Activated naive CD4-positive, alpha-beta T cell treated with anti-CD3 and anti-CD28 coated beads, Interleukin-2, amount 50 U/mL, for 16 hours (primary cell): Measurements from ENCODE around the gene ARL4D.
"Not testable (repeated sequence)": the region's sequence is repeated elsewhere in the genome, so short reads cannot be mapped to it uniquely, and the experiment has no call there.

Experiments used
- DNase-seq: peaks from one replicate; pipeline ENCODE4 v3.0.0-alpha.2; 2020

ARL4D gene

DNA sequence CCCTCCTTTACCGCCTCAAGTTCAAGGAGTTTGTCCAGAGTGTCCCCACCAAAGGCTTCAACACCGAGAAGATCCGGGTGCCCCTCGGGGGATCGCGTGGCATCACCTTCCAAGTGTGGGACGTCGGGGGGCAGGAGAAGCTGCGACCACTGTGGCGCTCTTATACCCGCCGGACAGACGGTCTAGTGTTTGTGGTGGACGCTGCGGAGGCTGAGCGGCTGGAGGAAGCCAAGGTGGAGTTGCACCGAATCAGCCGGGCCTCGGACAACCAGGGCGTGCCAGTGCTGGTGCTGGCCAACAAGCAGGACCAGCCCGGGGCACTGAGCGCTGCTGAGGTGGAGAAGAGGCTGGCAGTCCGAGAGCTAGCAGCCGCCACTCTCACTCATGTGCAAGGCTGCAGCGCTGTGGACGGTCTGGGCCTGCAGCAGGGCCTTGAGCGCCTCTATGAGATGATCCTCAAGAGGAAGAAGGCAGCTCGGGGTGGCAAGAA is 1.1 kb downstream of the ARL4D start:
- no peak for DNase-seq

DNA sequence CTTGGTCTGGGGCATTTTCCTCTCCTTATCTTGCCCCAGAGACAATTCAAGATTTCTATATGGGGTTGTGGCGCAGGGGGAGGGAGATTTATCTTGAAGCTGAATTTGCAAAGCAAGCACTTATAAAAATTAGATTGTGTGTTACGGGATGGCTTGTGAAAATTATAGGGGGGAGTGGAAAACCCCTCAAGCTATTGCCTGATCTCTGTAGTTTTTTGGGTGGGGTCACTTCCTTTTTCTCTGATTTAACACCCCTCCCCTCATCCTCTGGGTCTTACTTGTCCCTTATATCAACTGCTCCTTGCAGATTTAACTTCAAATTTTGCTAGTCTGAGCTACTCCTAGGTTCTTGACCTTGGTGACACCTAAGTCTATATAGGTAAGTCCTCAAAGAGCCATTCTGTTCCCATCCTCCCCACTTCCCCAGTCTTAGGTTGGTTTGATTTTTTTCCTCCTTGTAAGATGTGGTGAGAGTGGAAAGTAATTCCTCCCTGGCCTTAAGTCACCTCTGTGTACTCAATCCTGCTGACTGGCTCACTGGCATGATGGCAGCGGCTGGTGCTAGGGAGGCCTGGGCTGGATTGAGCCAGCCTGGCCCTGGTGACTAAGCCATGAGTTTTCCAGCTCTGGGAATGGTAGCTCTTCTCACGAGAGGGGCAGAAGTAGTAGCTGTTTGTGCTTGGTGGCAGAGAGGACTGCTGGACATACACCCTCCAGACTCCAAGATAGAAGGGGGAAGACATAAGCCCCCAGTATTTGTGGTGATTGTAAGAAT is 2.3 kb downstream of the ARL4D start:
- no peak for DNase-seq

DNA sequence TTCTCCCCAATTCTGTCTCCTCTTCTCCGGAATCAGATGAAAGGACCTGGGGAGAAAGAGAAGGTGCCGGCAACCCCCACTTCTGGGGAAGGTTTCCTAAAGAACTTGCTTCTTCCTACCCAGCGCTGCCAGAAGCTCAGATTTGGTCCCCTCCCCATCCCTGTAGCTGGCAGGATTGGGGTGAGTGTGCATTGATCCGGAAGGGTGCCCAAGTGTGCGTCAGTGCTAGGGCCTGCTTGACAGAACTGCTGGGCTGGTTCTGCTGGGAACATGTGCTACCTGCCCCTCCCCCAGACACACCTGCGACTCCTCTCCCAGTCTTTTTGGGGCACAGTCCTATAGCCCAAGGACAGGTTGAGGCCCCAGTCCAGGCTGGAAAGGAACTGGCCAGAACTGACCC is 3.3 kb downstream of the ARL4D start:
- no peak for DNase-seq

DNA sequence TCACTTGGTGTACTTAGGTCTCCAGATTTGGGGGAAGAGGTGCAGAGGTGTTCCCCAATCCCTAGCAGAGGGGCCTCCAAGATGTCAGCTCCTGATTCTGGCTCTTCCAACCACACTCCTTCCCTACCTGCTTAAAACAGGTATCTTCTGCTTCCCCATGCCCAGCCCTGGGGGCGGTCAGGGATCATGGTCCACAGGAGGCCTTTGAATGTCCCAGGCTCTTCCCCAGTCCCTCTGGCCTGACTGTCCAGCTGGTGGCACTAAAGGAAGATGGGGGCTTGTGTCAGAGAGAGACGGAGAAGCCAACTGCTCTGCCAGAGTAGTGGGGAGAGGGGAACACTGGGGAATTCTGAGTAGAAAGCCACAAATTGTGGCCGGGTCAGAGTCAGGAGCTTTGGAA is 3.8 kb downstream of the ARL4D start:
- no peak for DNase-seq

DNA sequence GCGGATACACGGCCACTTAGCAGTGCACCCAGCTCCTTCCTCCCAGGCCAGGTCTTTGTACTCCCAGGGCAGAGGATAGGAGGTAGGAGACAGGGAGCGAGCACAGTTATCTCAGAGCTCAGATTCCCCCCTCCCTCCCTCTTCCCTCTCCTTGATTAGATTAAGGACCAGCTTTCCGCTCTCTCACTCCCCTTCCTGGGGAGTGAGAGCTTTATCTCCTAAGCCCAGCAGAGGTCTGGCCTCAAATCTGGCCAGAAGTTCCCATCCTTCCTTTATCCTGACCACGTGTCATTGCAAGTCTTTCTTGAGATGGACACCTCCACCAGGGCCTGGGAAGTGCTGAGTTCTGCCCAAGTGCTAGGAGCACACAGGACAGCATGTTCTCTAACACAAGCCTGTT is 5.1 kb downstream of the ARL4D start:
- DNase-seq, result no peak

DNA sequence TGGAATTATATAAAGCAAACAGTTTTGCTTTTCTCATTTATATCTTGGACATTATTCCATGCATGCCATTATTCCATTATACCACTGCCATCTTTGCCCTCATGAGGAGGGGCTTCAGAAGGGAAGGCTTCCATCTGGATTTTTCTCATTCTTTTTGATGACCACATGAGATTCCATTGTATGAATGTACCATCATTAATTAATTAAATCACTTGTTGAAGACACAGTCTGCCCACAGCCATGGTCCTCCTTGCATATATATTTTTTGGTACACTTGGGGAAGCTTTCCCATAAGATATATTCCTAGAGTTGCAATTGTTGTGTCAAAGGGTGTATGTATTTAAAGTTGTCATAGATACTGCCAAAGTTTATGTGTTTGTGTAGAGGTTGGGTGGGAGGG is 7.1 kb downstream of the ARL4D start:
- DNase-seq, result no peak

DNA sequence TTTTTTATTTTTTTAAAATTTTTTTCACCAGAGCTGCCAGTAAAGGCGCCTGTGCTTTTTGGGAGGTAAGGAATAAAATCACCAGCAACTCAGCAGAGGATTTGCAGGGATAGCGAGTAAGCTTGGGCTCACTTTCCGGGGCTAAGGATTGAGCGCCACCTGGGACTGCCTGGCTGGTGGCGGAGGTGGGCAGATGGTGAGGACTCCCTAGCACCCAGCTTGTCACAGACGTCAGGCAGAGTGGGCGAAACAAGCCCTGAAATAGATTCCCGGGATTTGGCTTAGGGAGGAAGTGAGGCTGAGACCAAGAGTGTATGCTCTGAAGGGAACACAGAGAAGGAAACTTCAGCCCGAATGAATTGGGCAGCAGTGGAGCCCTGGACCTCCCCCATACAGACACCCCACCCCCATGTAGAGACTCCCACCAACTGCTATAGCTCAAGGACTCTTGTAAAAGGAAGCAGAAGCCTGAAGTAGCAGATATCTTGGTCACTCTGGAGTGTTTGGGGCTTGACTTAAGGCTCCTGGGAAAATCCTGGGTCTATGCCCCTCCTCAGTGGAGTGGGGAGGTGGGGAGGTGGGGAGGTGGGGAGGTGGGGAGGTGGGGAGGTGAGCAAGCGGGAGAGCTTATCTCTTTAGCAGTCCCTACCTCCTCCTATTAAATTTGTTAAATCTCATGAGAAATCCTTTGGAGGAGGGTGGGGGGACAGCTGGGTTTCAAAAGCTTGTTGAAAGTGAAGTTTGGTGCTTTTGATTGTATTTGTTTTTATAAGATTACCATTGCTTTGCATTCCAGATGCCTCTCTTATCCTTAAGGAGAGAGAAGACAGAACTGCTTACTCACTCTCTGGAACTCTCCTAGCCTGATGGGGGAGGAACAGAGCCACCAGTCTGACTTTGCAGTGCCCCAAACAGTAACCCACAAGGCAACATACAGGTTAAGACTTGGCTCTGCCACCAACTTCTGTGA is 8.2 kb downstream of the ARL4D start:
- no peak for DNase-seq

DNA sequence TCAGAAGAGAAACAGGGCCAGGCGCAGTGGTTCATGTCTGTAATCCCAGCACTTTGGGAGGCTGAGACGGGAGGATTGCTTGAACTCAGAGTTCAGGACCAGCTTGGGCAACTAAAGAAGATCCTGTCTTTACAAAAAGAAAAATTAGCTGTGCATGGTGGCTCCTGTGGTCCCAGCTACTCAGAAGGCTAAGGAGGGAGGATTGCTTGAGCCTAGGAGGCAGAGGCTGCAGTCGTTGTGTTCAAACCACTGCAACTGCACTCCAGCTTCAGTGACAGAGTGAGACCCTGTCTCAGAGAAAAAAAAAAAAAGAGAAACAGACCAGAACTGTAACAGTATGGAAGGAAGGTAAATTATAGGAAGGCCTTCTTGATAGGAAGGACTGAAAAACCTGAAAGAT is 10.3 kb downstream of the ARL4D start:
- DNase-seq, result no peak

DNA sequence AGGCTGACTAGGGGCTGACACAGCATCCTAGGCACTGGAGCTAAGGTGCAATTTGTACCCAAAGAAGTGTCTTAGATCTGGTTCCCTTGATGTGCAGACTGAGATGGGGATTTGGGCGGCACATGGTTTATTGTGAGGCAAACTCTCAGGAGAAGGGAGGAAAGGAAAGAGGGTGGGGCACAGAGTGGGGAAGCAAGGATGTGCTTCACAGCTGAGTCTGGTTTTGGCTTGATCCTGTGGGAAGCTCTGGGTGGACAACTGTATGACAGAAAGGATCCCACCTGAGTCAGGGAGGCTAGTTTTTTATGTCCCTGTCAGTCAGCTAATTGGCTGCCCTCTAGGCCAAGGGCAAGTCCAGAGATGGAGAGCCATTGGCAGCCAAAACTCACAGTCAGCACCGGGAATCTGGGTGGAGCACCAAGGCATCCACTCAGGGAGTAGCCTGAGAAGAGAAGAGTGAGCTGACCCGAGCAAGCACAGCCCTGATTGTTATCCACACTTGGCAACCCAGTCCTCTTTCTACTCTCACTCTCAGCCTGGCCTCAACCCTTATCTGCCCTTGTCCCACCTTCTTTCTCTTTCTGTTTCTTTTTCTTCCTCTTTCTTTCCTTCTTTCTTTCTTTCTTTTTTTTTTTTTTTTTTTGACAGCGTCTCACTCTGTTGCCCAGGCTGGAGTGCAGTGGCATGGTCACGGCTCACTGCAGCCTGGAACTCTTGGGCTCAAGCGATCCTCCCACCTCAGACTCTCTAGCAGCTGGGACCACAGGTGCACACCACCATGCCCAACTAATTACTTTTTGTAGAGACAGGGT is 12.0 kb downstream of the ARL4D start:
- no peak for DNase-seq

DNA sequence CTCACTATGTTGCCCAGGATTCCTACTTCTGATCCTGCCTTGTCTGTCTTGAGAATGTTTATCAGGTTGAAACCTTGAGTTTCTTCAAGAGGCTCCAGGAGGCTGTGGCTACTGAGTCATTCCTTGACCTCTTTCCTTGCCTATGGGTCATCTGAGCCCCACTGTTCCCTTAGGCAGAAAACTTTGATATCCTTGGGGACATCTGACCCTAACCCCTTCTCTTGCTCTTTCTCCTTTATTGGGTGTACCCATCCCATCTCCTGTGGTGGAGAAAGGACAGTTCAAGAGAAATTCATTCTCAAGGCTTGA is 12.5 kb downstream of the ARL4D start:
- no peak for DNase-seq

DNA sequence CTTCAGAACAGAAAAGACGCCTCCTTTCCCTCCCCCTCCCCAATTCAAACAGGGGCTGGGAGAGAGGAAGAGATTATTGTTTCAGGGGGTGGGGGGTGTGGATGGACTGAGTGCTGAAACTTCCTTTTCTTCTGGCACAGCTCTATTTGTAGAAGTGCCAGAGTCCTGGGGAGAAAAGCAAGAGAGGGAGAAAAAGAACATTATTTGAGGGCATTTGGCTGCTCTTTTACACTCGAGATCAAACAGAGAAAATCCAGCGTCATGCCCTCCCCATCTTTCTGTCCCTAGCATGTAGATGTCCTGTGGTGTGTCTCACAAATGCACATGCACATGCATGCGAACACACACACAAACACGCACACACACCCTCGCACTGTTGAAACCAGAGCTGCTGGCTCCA is 13.0 kb downstream of the ARL4D start:
- DNase-seq, result no peak

DNA sequence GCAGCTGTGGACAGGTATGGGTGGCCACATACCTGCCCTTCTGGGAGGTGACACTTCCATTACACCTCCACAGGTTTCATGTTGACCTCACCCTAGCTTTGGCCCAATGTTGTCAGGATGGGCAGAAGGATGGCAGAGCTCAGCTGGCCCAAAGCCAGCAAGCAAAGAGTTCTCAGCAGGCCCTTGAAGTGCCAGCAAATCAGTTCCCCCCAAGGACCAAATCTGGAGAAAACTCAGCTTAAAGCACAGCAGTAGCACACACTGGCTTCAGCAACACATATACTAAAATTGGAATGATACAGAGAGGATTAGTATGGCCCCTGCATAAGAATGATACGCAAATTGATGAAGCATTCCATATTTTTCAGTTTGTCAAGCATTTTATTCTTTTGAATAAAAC is 13.4 kb downstream of the ARL4D start:
- DNase-seq, result no peak

DNA sequence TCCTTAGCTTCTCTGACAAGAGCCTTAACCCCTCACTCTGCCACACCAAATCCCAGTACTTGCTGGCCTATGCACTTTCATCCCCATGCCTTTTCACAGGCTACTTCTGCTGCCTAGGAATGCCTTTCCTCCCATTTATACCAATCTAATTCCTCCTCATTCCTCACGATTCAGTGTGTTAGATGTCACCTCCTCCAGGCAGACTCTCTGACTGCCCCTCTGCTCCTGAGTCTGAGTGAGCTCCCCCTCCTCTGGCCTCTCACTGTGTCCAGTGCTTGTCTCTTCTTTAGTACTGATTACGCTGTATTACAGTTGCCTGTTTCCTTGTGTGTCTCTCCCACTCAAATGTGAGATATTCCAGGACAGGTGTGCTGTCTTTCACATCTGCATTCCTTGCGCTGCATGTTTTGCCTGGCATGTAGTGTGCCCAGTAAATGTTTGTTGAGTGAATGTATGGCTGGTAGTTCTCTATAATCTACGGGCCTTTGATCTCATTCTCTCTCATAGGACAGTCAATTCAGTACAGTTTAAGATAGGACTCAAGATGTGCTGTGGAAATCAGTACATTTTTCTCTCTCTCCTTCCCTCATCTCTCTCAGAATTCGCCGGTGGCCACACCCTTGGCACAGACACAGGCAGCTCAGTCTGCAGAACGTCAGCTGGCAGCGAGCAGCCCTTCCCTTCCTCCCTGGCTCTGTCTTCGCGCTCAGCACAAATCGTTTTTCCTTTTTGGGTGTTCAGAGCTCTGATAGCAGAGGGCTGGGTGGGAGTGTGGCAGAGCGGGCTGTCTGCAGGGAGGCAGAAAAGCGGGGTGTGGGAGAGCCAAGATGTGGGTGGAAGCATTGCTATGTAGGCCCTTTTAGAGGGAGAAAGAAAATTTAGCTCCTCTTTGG is 18.5 kb downstream of the ARL4D start:
- no peak for DNase-seq

DNA sequence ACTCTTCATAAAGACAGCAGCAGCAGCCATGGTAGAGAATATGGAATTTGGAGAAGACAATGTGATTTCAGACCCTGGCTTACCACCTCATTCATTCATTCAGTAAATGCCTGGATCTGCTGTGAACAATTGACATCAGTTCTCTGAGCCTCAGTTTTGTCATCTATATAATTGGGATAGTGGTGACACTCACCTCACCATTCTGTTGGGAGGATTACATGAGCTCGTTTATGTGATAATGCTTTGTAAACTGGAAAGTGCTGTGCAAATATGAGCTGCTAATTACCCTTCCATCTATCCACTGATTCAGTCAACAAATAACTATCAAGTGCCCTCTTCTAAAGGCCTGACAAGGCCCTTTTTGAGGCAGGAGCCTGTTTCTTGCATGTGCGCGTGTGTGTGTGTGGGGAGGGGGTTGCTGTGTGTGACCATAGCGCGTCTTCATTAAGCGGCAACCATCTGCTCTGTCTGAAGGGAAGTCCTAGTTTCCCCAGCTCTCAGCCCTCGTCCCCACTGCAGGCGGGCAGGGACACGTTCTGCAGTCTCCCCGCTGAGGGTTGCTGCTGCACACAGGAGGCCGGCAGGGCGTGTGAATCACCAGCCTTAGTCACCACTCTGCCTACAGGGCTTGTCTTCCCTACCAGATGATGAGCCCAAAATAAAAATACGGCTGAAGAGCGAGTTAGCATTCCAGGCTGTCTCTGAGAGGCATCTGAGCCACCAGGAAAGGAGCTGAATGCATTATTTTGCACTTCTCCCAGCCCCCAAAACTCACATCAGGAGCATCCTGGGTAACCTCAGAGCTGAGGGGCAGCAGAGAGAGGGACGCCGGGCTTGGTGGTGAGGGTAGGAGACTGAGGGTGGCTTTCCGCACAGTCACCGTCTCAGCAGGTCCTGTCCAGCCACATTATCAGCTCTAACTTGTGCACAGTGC is 19.9 kb downstream of the ARL4D start:
- no peak for DNase-seq

DNA sequence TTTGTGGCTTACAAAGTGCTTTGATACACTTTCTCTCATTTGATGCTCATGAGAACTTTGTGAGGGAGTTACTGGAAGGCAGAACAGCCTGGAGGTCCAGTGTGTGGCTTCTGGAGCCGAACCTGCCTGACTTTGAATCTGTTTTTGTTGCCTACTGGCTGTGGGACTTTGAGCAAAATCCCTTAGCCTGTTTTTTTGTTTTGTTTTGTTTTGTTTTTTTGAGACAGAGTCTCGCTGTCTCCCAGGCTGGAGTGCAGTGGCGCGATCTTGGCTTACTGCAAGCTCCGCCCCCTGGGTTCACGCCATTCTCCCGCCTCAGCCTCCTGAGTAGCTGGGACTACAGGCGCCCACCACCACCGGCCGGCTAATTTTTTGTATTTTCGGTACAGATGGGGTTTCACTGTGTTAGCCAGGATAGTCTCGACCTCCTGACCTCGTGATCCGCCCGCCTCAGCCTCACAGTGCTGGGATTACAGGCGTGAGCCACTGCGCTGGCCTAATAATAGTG is 20.6 kb downstream of the ARL4D start:
- DNase-seq, result not testable (repeated sequence)

DNA sequence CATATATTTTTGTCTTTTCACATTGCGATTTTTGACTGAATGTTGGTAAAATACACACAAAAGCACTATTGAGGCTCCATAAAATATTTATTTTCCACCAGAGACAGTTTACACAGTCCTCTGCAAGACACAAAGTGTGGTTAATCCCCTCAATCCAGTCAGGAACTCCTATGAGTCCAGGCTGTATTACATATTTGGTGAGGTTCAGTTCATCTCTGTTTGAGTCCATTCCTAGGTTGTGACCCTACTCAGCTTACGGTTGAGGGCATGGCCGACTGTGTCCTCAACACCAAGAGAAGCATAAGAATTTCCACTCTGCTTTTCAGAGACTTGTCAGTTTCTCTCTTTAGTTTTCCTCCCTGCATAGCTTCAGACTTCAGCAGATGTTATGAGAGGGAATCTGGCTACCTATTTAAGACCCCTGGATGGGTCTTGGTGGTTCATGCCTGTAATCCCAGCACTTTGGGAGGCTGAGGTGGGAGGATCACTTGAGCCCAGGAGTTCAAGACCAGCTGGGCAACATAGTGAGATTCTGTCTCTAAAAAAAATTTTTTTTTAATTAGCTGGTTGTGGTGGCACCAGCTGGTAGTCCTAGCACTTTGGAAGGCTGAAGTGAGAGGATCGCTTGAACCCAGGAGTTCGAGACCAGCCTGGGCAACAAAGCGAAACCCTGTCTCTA is 25.1 kb downstream of the ARL4D start:
- DNase-seq, result no peak

DNA sequence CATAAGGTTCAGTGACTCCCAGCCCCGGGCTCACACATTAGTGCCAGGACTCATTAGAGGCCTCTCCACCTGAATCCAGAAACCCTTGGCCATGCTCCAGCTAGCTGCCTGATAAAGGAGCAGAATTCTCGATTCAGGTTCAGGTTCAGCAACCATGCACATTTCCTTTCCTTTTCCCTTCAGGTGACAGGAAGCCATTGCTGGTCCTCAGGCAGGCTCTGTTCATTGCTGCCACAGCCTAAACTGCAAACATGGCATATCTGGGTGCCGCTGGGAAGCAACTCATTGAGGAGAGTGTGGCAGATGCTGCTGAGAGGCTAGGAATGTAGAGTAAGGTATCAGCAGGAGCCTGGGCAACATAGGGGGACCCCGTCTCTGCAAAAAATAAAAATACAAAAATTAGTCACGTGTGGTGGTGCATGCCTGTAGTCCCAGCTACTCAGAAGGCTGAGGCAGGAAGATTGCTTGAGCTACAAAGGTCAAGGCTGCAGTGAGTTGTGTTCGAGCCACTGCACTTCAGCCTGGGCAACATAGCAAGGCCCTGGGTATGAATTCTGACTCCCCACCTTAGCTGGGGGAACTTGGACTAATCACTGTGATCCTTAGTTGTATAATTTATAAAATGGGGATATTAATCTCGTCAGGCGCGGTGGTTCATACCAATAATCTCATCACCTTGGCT is 28.7 kb downstream of the ARL4D start:
- no peak for DNase-seq

DNA sequence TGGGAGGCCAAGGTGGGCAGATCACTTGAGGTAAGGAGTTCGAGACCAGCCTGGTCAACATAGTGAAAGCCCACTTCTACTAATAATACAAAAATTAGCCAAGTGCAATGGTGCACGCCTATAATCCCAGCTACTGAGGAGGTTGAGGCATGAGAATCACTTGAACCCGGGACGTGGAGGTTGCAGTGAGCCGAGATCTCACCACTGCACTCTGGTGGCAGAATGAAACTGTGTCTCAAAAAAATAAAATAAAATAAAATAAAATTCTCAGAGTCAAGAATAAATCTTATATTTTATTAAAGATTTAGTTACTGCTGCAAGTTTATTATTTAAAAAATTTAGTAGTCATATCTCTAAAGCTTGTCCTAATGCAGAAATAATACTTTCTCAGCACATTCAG is 29.7 kb downstream of the ARL4D start:
- no peak for DNase-seq

DNA sequence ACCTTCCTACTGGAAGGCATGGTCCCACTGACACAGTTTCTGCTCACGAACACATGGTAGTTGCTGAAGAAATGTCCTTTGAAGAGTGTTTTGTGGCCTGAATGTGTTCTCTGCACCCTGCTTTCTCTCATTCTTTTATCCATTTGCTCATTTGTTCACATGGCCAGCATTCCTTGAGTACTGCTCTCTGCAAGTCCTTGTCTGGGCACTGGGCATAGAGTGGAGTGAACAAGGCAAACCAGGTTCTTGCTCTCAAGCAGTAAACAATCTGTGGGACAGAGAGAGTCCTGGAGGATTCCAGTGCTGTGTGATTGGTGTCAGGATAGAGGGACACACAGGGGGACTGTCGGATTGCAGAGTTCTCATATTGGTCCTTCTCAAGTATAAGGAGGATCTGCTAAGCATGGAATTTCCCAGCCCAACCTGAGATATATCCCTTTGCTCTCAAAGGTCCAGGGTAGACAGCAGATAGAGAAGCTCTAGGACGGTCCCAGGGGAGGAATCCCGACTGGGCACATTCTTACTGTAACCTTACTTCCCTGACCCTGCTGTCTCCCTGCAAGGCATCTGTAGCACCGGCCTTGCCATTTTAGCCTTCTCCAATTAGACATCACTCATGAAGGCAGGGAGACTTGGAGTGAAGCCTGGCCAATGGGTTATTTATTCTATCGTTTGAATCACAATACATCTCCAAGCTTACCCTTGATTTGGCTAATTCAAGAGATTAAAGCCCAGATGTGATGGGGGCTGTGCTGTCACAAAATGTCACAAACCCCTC is 32.3 kb downstream of the ARL4D start:
- no peak for DNase-seq
